ENCODE measurements around the gene SPATA19.

Gene SPATA19

GRCh38 chr11:133817449-133817848 lies 27.9 kb downstream of the SPATA19 start:
- no peak for DNase-seq

- DNase-seq: no peak
These were observed 29.0 kb downstream of the SPATA19 start for GRCh38 chr11:133816146-133816870.

- peak; percentile 80 to 87 for DNase-seq
These were observed 29.7 kb downstream of the SPATA19 start for GRCh38 chr11:133815636-133816035.

GRCh38 chr11:133814588-133815100 lies 30.7 kb downstream of the SPATA19 start:
- DNase-seq: peak; percentile 39 to 72

GRCh38 chr11:133811850-133812685 lies 33.2 kb downstream of the SPATA19 start:
- no peak for DNase-seq

GRCh38 chr11:133810766-133811165 lies 34.5 kb downstream of the SPATA19 start:
- no peak for DNase-seq

- peak; percentile 76 to 83 for DNase-seq
These were observed 35.5 kb downstream of the SPATA19 start for GRCh38 chr11:133809569-133810491.

GRCh38 chr11:133808393-133809140 lies 36.7 kb downstream of the SPATA19 start:
- no peak for DNase-seq

GRCh38 chr11:133803026-133803425 lies 42.3 kb downstream of the SPATA19 start:
- no peak for DNase-seq

GRCh38 chr11:133801356-133801755 lies 44.0 kb downstream of the SPATA19 start:
- no peak for DNase-seq

- no peak for DNase-seq
These were observed 44.6 kb downstream of the SPATA19 start for GRCh38 chr11:133800666-133801065.

- peak in 1 of 2 experiments; percentile 62 for DNase-seq
These were observed 47.8 kb downstream of the SPATA19 start for GRCh38 chr11:133797554-133797953.

GRCh38 chr11:133796043-133796795 lies 49.1 kb downstream of the SPATA19 start:
- DNase-seq: no peak

- no peak for DNase-seq
These were observed 50.2 kb downstream of the SPATA19 start for GRCh38 chr11:133795088-133795487.

- no peak for DNase-seq
These were observed 51.1 kb downstream of the SPATA19 start for GRCh38 chr11:133794205-133794604.

GRCh38 chr11:133793271-133794035 lies 51.9 kb downstream of the SPATA19 start:
- DNase-seq: peak; percentile 88

- DNase-seq: peak in 1 of 2 experiments; percentile 21
These were observed 54.3 kb downstream of the SPATA19 start for GRCh38 chr11:133790995-133791394.
